Stimulated activated CD4-positive, alpha-beta T cell treated with anti-CD3 and anti-CD28 coated beads, Interleukin-1b, Interleukin-23, amount 100 ng/mL, for 4 hours (primary cell): Measurements from ENCODE around the gene CYBA.

Experiments
- DNase-seq, 2 donors: peaks; one replicate each; pipeline ENCODE4 v3.0.0-alpha.2; 2020; ENCODE audit warnings: low read depth in 2 of 2

Gene CYBA

DNA sequence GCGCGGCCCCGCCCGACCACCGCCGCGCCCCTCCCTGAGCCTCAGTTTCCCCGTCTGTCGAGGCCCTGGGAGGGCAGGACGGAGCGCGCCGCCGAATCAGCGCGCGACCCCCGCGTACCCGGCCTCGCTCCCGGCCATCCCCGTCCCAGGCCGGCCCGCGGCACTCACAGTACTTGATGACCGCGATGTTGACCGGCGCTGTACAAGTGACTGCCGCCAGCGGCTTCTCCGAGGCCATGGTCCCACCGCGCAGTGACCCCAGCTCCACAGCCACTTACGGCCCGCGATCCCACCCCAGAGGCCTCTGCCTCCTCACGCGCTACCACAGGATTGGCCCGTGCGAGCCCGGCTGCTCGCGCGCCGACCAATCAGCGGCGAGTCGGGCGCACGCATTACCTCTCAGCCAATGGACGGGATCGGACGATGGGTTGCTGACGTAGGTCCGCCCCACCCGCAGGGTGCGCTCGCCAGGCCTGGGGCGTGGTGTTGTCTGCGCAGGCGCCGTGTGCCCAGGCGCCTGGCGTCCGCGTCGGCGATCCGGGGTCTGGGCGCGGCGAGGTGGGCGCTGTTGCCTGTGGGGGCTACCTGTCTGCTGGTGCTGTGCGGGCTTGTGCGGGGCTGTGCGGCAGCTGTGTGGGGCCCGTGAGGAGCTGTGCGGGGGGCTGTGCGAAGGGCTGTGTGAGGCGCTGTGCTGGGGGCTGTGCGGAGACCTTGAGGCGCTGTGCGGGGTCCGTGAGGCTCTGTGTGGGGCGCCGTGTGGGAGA is 12.2 kb upstream of the CYBA start, which contains the start of gene MVD:
TSS of gene MVD (minus strand) at position 249 of the 764 bp plus-strand sequence. CDS start at position 238, 11 bp downstream.
- peak; percentile 88 to 90 for DNase-seq

GRCh38 chr16:88662222-88662842 is 11.5 kb upstream of the CYBA start:
- no peak for DNase-seq

DNA sequence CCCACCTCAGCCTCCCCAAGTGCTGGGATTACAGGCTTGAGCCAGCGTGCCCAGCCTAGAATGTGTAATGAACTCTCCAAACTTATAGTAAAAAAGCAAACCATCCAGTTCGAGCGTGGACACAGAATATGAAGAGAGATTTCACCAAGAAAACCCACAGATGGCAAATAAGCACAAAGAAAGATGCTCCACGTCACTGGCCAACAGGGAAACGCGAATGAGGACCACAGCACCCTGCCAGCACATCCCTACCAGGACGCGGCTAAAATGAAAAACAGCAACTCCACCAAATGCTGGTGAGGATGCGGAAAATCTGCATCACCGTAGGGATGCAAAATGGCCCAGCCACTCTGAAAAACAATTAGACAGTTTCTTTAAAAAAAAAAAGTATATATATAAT is 10.6 kb upstream of the CYBA start:
- no peak for DNase-seq

DNA sequence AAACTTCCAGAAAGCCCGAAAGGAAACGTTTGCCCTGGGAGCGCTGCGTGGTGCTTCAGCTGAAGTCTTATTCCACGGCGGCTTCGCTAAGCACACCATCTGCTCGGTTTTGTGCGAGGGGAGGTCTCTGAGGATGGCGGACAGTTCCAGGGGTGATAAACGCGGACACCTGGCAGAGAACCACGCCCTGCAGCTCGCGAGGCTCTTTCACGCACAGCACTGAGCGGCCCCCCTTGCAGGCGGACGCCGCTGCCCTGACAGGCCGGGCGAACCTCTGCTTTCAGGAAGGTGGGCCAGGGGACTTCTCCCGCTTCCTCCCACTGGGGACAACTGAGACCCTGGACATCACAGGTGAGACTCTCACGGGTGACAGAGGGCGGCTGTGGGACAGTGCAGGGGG is 8.3 kb upstream of the CYBA start:
- DNase-seq = no peak

DNA sequence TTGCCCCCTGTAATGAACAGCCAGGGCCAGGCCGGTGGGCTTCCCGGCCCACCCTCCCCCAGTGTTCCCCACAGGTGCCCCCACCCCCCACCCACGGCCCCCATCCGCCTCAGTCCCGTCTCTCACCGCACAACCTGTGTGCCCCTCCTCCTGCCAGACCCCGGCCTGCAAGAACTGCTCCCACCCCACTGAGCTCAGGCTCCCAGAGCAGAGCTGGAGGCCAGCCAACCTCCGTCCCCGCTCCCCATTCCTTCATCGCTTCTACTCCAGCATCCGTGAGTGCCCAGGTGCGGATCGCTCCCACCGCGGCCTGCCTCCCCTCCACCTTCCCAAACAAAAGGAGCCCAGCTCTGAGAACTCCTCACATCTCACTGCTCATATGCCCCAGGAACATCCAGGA is 7.9 kb upstream of the CYBA start:
- DNase-seq = no peak

GRCh38 chr16:88657371-88657770 is 6.5 kb upstream of the CYBA start:
- DNase-seq = no peak

- no peak for DNase-seq
These were observed 5.6 kb upstream of the CYBA start for GRCh38 chr16:88656291-88656980.

DNA sequence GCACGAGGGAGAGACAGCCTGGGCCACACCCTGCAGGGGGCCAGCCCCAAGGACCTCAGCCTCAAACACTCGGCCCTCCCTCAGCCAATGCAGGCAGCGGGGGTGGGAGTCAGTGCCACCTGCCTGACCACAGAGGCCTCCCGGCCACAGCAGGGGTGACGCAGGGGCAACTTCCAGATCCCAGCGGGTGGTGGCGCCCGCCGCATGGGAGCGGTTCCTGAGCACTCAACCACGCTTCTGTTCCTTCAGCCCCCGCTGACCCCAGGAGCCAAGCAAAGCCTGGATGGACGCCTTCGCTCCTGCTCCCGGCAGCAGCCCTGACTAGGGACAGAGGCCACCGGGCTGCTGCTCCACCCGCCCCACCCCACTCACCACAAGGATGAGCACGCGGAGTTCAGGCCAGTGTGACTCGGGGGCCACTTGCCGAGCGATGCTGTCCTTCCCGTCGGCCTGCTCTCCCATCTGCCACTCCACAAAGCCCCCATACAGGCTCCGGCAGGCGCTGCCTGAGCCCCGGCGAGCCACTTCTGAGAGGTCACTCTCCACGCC is 5.0 kb upstream of the CYBA start:
- no peak for DNase-seq

DNA sequence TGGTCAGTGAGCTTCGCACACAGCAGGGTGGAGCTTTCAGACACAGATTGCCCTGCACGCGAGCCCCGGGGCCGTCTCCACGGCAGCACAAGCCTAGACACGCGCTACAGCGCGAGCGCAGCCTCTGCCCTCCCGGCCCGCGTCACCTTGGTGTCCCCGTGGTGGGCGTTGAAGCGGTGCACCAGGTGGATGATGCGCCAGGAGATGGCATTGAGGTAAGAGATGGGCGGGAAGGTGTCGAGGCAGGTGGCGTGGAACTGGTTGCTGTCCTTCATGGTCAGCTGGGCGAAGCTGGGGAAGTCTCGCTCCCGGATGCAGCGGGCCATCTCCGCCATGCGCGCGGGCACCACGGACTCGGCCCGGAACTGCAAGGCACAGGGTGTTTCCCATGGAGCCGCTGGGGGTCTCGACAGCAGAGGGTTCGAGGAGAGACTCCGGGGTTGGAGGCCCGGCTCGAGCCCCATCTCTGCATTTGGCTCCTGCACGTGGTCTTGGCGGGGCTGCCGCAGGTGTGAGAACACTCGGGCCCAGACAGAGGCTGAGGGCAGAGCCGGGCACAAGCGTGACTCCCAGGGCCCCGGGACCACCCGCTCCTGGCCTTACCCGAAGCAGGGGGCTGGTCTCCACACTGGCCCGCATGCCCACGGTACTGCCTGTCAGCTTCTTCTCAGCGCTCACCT is 4.3 kb upstream of the CYBA start:
- no peak for DNase-seq

- no peak for DNase-seq
These were observed 3.7 kb upstream of the CYBA start for GRCh38 chr16:88654363-88655052.

- DNase-seq = no peak
These were observed 2.9 kb upstream of the CYBA start for GRCh38 chr16:88653596-88654362.

GRCh38 chr16:88653101-88653500 is 2.2 kb upstream of the CYBA start:
- DNase-seq = no peak

GRCh38 chr16:88652762-88653063 is 1.9 kb upstream of the CYBA start:
- DNase-seq = no peak

- DNase-seq = no peak
These were observed 1.3 kb upstream of the CYBA start for GRCh38 chr16:88651989-88652761.

DNA sequence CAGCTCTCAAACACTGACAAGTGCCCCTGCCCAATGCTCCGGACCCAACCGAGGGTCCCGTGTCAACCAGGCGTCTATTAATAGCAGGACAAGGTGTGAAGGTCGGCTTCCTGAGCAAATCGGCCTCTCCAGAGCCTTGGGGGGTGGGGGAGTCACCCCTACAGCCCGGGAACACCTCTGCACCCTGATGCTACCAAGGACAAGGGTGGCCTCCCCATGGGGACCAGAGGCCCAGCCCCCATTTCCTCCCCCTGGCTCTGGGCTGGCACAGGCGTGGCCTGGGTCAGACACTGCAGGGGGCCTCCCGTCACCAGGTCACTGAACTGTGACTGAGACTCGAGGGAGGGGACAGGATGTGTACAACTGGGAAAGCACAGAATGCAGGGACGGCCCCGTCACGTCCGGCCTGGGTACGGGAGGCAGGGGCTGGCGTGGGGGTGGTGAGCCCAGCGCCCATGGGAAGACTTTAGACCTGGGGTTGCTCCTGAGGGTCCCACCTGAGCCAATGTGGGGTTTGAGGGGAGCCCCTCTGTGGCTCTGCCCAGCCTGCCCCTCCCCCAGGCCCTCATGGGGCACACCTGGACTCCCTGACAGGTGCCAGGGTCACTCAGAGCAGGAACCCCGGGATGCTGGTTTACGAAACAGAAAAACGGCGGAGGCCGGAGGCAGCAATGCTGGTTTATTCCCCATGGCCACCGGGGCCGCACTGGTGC is 579 bp upstream of the CYBA start:
- peak; percentile 43 to 56 for DNase-seq

GRCh38 chr16:88649924-88650748 is 717 bp downstream of the CYBA start:
- DNase-seq = peak in 1 of 2 donors; percentile 29

DNA sequence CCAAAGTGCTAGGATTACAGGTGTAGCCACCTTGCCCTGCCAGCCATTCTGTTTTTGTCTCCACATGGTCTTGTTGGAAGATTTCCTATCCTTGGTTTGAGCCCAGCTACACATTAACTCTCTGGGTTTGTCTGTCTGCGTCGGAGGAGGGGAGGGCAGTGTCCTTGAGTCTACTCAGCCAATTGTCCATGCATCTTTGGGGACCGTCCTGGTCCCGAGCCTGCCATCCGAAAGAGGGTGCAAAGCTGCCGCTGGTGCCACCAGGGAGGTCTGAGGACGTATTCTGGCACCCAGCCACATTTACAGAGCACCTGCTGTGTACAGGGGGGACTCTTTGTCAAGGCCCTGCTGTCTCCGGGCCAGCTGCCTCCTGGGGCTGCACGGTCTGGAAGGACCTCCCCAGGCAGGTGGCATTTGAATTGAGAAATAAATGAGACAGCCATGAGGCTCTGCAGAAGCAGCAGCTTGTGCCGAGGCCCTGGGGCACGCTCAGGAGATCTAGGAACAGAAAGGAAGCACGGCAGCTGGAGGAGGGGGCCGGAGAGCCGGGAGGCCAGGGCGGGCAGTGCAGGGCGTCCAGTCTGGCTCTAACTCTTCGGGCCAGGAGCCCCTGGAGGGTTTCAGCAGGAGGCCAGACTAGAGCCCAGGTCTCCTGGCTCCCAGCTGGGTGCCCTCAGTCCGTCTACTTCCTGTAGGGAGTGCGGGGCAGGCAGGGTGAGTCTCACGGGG is 1.5 kb downstream of the CYBA start:
- no peak for DNase-seq
